Right lobe of liver (tissue), 4 donors: Measurements from ENCODE around the gene KLHL2.
"Not testable (repeated sequence)": the region's sequence is repeated elsewhere in the genome, so short reads cannot be mapped to it uniquely, and the experiment has no call there.

Experiments used
- POLR2A ChIP-seq: fragments of 450-650 bp; IDR thresholded peaks from one replicate; pipeline ENCODE4 v1.6.1; 2017; ENCODE audit warnings: antibody characterized with exemption, mild to moderate bottlenecking
- TF ChIP-seq, protein P1 (sequence below), 4 donors: fragments of 200-600 bp in 3 of 4; fragments of 450-650 bp in 1 of 4; IDR thresholded peaks; one replicate each; pipeline versions ENCODE4 v1.5.1 to v1.8.0; 2016 to 2022; ENCODE audit warnings: antibody characterized with exemption in 4 of 4, mild to moderate bottlenecking in 2 of 4
- donor health status: DM: no; HTN: no; CAD: no.
- donor health status: DM: no; HTN: no; CAD: no.
- donor health status: DM: no; HTN: yes; CAD: no.

DNA sequence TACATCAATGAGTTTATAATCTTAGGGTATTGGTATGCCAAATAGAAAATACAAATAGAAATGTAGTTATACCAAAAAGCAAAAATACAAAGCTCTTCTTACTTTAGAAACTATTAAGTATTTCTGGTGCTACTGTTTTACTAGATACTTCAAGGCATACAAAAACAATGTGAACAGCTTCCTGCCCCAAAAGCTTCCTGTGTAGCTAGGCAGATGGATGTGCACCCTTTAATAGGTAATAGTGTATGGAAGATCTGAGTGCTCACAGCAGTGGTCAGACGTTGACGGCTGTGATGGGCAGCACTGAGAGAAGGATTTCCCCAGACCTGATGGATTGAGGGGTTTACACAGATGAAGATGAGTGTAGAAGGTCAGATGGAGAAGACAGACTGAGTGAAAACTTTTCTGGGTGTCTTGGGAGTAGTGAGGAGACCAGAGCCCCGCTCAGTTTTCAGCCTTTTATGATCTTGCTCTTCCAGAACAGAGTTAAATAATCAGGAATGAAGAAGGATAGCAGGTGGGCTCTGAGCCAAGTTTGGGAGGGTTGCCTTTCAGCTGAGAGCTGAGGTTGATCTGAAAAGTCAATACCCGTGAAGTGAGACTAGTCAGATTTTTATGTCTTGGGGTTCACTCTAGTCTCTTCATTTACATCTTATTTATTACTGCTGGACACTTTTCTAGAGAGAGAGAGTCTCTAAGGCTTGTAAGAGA, 22.3 kb downstream of the KLHL2 start:
- not testable (repeated sequence) for TF ChIP-seq POLR2A
- TF ChIP-seq, protein P1, sequence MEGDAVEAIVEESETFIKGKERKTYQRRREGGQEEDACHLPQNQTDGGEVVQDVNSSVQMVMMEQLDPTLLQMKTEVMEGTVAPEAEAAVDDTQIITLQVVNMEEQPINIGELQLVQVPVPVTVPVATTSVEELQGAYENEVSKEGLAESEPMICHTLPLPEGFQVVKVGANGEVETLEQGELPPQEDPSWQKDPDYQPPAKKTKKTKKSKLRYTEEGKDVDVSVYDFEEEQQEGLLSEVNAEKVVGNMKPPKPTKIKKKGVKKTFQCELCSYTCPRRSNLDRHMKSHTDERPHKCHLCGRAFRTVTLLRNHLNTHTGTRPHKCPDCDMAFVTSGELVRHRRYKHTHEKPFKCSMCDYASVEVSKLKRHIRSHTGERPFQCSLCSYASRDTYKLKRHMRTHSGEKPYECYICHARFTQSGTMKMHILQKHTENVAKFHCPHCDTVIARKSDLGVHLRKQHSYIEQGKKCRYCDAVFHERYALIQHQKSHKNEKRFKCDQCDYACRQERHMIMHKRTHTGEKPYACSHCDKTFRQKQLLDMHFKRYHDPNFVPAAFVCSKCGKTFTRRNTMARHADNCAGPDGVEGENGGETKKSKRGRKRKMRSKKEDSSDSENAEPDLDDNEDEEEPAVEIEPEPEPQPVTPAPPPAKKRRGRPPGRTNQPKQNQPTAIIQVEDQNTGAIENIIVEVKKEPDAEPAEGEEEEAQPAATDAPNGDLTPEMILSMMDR (IDR thresholded peaks at IDR 0.05), result not testable (repeated sequence)
